K562 (cell line): Measurements from ENCODE around the gene PHF21B.

Experiments used
- CHD4 ChIP-seq: fragments of 200-600 bp; sonication (generic); IDR thresholded peaks from 3 replicates; pipeline ENCODE4 v1.6.1; 2012; ENCODE audit warnings: low read depth, mild to moderate bottlenecking, mixed read lengths, low read length, inconsistent platforms; ENCODE audit not compliant: insufficient read depth, insufficient replicate concordance, poor library complexity, severe bottlenecking
- CREB1 ChIP-seq, 2 experiments: sonication (generic) in 1 of 2; formaldehyde crosslinking in 1 of 2; IDR thresholded peaks; 2 replicates each; pipeline versions ENCODE4 v1.6.1 to v1.8.0; 2012 to 2022; ENCODE audit warnings: inconsistent platforms in 1 of 2, mild to moderate bottlenecking in 1 of 2, missing genetic modification reagents in 1 of 2, moderate library complexity in 1 of 2
- CREB3 ChIP-seq: fragments of 450-650 bp; conservative IDR thresholded peaks from 2 replicates; pipeline ENCODE4 v1.6.1; 2016; ENCODE audit warnings: missing genetic modification characterization, low read depth, mild to moderate bottlenecking, missing compliant biosample characterization, moderate library complexity
- TAF7 ChIP-seq: fragments of 450-650 bp; IDR thresholded peaks from 2 replicates; pipeline ENCODE4 v1.6.1; 2016; ENCODE audit warnings: missing genetic modification characterization, missing compliant biosample characterization
- ZFX ChIP-seq: sonication (generic); formaldehyde crosslinking; IDR thresholded peaks from 2 replicates; pipeline ENCODE4 v1.8.0; 2022; ENCODE audit warnings: mild to moderate bottlenecking, missing genetic modification reagents, moderate library complexity
- ZNF124 ChIP-seq: sonication (generic); formaldehyde crosslinking; IDR thresholded peaks from 2 replicates; pipeline ENCODE4 v1.8.1; 2022; ENCODE audit warnings: missing genetic modification reagents
- TF ChIP-seq, protein P1 (sequence below), 3 experiments: IDR thresholded peaks in 2 of 3; conservative IDR thresholded peaks in 1 of 3; 2 replicates each; pipeline ENCODE4 v1.5.1; 2011 to 2012; ENCODE audit warnings: low read length in 3 of 3, mild to moderate bottlenecking in 3 of 3, control low read depth in 2 of 3, improper control_type of control experiment in 1 of 3, inconsistent platforms in 1 of 3, low read depth in 1 of 3, mixed read lengths in 1 of 3, moderate library complexity in 1 of 3; ENCODE audit not compliant: insufficient read depth in 2 of 3

DNA sequence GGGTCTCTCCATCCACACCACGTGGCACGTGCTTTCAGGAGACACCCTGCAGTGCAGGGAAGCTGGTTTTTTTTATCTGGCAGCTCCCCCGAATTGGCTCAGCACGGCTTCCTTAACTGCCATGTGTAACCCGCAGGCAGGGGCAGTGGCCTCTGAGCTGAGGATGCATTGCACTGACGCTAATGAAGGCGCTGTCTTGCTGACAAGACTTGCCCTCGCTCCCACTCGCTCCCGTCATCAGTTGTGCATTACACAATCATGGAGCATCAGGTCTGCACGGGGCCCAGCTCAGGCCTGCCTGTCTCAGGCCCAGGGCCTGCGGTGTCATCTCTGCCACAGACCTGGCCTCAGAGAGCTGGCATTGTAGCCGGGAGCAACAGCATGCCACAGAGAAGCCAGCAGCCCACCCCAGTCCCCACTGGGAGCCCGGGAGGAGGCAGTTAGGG lies 161.5 kb downstream of the PHF21B start:
- TF ChIP-seq CREB3 (no peak), CREB1 (IDR thresholded peaks at IDR 0.05) (no peak), CREB1 (CRISPR knock-in tag; IDR thresholded peaks at IDR 0.05) (no peak), CHD4 (no peak), ZFX (CRISPR knock-in tag) (no peak), ZNF124 (CRISPR knock-in tag) (no peak), TAF7 (tag) (no peak)
- TF ChIP-seq, protein P1, sequence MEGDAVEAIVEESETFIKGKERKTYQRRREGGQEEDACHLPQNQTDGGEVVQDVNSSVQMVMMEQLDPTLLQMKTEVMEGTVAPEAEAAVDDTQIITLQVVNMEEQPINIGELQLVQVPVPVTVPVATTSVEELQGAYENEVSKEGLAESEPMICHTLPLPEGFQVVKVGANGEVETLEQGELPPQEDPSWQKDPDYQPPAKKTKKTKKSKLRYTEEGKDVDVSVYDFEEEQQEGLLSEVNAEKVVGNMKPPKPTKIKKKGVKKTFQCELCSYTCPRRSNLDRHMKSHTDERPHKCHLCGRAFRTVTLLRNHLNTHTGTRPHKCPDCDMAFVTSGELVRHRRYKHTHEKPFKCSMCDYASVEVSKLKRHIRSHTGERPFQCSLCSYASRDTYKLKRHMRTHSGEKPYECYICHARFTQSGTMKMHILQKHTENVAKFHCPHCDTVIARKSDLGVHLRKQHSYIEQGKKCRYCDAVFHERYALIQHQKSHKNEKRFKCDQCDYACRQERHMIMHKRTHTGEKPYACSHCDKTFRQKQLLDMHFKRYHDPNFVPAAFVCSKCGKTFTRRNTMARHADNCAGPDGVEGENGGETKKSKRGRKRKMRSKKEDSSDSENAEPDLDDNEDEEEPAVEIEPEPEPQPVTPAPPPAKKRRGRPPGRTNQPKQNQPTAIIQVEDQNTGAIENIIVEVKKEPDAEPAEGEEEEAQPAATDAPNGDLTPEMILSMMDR (IDR thresholded peaks at IDR 0.05 in 2 of 3, conservative IDR thresholded peaks at IDR 0.05 in 1 of 3; ENCODE audit: insufficient read depth in 2 of 3, low read depth in 1 of 3, low read length in 3 of 3): no peak
